Skeletal muscle tissue (tissue), 4 donors: ENCODE results near the gene ASIC1. TPM values are rescaled to one million over a fixed set of nuclear protein-coding genes. Genes with fewer than 3 reads are reported as not detected.

Experiments
- H3K27ac ChIP-seq: one replicate; pipeline ENCODE4 v1.7.0; 2013; ENCODE audit warnings: mild to moderate bottlenecking, low read depth, low read length, inconsistent platforms
- H3K27me3 ChIP-seq, 3 donors: one replicate each; pipeline ENCODE4 v1.7.0; 2013; ENCODE audit warnings: low read length in 3 of 3; ENCODE audit not compliant: control insufficient read depth in 3 of 3, insufficient read depth in 3 of 3
- H3K36me3 ChIP-seq, 3 donors: one replicate each; pipeline ENCODE4 v1.7.0; 2013; ENCODE audit warnings: low read length in 3 of 3; ENCODE audit not compliant: control insufficient read depth in 3 of 3, insufficient read depth in 3 of 3
- H3K4me1 ChIP-seq, 3 donors: one replicate each; pipeline ENCODE4 v1.7.0; 2013; ENCODE audit warnings: low read length in 3 of 3, mild to moderate bottlenecking in 3 of 3; ENCODE audit not compliant: control insufficient read depth in 3 of 3, insufficient read depth in 3 of 3
- H3K4me3 ChIP-seq, 3 donors: one replicate each; pipeline ENCODE4 v1.7.0; 2013; ENCODE audit warnings: low read length in 3 of 3
- H3K9ac ChIP-seq, 3 donors: one replicate each; pipeline ENCODE4 v1.7.0; 2013; ENCODE audit warnings: low read length in 3 of 3, mild to moderate bottlenecking in 3 of 3, moderate library complexity in 2 of 3, low read depth in 1 of 3
- H3K9me3 ChIP-seq, 3 donors: one replicate each; pipeline ENCODE4 v1.7.0; 2013; ENCODE audit warnings: low read length in 3 of 3; ENCODE audit not compliant: control insufficient read depth in 3 of 3
- total RNA-seq: library from RNA; depleted of rRNA; stranded (reverse); fragments of >200 nt; gene quantifications from one replicate; pipeline ENCODE4 v1.2.3, GENCODE V29; 2014
- donor health status: Osteomylitis.

ASIC1 gene
- total RNA-seq, 1 donor from 2014 or later: 2.6 TPM

DNA sequence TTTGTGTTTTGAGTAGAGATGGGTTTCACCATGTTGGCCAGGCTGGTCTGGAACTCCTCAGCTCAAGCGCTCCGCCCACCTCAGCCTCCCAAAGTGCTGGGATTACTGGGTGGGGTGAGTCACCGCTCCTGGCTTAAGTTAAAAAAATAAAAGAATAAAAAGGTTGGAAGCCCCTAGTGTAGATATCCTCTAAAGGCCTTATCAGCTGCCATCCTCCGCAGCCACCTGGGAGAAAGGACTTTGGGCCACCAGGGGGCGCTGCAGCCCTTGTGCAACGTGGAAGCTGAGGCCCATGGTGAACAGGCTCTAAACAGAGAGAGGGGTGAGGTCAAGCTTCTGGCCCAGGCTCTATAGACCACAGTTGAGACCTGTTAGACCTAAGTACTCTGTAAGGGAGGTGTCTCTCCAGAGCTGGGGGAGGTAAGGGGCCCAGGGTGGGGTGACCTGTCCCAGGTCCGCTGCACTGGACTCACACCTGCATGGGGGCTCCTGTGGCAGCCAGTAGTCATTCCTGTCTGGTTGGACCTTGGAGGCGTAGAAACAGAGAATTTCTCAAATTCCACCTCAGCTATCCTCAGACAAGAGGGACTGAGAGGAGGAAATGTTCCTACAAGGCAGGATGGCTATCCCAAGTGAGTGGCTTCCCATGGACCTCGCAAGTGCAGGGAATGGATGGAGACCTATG, 18.1 kb upstream of the ASIC1 start:
- H3K27me3 ChIP-seq: peaks cover 0 to 7% (median 0%) of the 10 kb centered on the region in 3 donors
- H3K27ac ChIP-seq: no peak overlapping the region
- no peak overlapping the region for H3K4me3 ChIP-seq
- no peaks in the 10 kb centered on the region for H3K36me3 ChIP-seq
- no peaks in the 10 kb centered on the region for H3K4me1 ChIP-seq
- no peaks in the 10 kb centered on the region for H3K9me3 ChIP-seq
- H3K9ac ChIP-seq: peak overlapping the region in 1 of 3 donors; percentile 16

DNA sequence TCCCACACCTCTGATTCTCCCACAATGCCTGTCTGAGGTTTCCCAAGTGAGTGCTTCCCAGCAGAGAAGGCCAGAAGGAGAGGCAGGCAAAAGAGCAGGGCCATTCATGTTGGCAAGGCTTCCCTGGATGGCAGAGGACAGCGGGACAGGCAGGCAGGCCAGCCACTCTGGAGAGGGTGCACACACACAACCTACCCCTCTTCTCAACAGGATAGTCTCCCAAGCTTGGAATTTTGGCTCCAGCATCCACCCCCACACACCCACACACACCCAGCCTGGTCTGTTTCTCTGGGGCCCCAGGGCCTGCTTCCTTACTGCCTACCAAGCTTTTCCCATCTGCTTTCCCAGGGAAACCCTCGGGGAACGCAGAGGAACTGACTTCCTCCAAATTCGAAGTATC, 16.7 kb upstream of the ASIC1 start:
- Histone ChIP-seq H3K27ac (no peak overlapping the region), H3K36me3 (no peaks in the 10 kb centered on the region), H3K9ac (no peak overlapping the region), H3K4me3 (no peak overlapping the region), H3K9me3 (no peaks in the 10 kb centered on the region), H3K27me3 (peaks cover 0 to 7% (median 0%) of the 10 kb centered on the region in 3 donors), H3K4me1 (no peaks in the 10 kb centered on the region)

DNA sequence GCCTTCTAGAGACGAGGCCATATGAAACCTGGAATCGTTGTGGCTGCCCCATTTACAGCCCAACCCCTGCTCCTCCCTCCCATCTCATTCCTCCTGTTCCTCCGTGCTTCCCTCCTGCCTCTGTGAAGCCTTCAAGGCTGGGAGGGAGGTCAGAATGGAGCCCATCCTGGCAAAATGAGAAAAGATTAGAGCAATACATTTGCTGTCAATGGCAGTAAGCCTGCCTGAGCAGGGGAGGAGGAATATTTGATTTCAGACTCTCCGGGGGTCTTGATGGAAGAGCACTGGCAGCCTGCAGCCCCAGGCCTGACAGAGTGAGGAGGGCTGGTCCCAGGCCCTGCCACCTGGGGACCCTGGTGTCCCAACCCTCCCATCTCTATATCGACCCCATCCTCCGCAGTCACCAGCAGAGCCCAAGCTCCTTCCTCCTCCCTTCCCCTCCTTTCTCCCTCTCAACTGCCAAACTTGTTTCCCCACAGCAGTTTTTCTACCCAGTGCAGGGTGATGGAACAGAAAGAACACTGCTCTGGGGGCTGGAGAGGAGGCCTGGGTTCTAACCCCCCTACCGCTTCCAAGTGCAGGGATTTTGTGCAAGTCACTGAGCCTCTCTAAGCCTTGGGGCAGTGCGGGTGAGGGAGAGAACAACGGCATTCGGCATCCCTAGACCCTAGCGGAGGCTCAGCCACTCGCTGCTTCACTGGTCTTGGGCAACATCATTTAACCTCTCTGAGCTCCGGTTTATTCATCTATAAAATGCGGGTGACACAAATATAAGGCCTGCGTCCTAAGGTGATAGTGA, 16.1 kb upstream of the ASIC1 start:
- Histone ChIP-seq H3K4me3 (no peak overlapping the region), H3K4me1 (no peaks in the 10 kb centered on the region), H3K27me3 (peaks cover 0 to 3% (median 0%) of the 10 kb centered on the region in 3 donors), H3K9me3 (no peaks in the 10 kb centered on the region), H3K9ac (no peak overlapping the region), H3K27ac (no peak overlapping the region), H3K36me3 (no peaks in the 10 kb centered on the region)

DNA sequence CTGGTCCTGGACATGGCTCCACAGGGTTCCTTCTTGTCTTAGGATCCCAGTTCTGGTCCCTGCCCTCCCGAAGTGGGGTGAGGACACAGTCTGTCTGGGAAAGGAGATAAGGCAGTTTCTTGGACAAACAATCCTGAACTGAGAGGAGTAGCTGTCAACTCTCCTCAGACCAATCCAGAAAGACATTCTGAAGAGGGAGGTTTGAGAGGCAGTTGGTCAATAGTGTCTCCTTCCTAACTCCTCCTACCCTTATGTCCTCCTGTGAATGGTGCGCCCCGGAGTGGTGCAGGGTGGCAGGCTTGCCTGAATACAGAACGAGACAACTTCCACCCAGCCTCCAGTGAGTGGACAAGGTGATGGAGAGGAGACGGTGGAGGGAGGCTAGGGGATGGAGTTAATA, 15.4 kb upstream of the ASIC1 start:
- Histone ChIP-seq H3K4me3 (no peak overlapping the region), H3K36me3 (no peaks in the 10 kb centered on the region), H3K27me3 (no peaks in the 10 kb centered on the region), H3K4me1 (no peaks in the 10 kb centered on the region), H3K27ac (no peak overlapping the region), H3K9ac (no peak overlapping the region), H3K9me3 (no peaks in the 10 kb centered on the region)

DNA sequence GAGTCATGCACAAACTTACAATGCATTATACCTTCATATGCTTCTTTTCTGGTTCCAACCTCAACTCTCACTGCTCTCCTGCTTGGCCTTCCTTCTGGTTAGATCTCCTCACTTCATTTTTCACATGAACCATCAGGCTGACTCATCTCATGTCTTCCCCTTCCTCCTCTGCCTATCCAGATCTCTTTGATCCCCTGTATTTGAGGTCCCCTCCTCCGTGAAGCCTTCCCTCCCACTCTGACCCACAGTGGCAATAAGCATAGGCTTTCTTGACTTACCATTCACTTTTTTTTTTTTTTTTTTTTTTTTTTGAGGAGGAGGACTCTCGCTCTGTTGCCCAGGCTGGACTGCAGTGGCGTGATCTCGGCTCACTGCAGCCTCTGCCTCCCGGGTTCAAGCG, 14.7 kb upstream of the ASIC1 start:
- H3K27ac ChIP-seq: no peak overlapping the region
- H3K9ac ChIP-seq: no peak overlapping the region
- no peaks in the 10 kb centered on the region for H3K36me3 ChIP-seq
- peaks cover 0 to 3% (median 0%) of the 10 kb centered on the region in 3 donors for H3K27me3 ChIP-seq
- no peaks in the 10 kb centered on the region for H3K9me3 ChIP-seq
- H3K4me1 ChIP-seq: no peaks in the 10 kb centered on the region
- H3K4me3 ChIP-seq: no peak overlapping the region

DNA sequence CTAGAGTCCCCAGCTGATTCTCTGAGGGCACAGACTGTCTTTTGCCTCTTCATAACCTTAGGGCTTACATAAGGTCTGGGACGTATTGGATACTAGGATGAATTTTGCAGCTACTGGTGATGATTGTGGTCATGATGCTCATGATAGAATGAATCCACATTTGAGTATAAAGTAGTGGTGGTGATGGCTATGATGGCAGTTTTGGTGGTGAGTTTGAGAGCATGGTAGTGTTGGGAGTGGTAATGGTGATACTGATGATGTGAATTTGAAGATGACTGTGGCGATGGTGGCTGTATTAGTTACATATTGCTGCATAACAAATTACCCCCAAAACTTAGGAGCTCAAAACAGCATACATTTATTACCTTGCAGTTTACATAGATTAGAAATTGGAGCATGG, 14.1 kb upstream of the ASIC1 start:
- Histone ChIP-seq H3K27me3 (peaks cover 0 to 3% (median 0%) of the 10 kb centered on the region in 3 donors), H3K9ac (no peak overlapping the region), H3K4me3 (no peak overlapping the region), H3K36me3 (no peaks in the 10 kb centered on the region), H3K27ac (no peak overlapping the region), H3K4me1 (no peaks in the 10 kb centered on the region), H3K9me3 (no peaks in the 10 kb centered on the region)

DNA sequence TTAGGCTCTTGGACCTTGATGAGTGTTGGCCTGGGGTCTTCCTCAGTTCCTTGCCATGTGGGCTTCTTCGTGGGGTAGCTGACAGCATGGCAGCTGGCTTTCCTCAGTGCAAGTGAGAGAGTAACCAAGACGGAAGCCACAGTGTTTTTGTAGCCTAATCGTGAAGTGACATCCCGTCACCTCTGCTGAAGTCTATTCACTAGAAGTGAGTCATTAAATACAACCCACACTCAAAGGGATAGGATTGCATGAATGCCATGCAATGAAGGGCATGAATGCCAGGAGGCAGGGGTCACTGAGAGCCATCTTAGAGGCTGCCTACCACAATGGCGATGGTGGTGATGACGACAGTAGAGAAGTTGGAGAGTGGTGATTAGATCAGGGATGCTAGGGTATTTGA, 13.5 kb upstream of the ASIC1 start:
- Histone ChIP-seq H3K9me3 (no peaks in the 10 kb centered on the region), H3K36me3 (no peaks in the 10 kb centered on the region), H3K27me3 (peaks cover 0 to 3% (median 0%) of the 10 kb centered on the region in 3 donors), H3K27ac (no peak overlapping the region), H3K9ac (no peak overlapping the region), H3K4me3 (no peak overlapping the region), H3K4me1 (no peaks in the 10 kb centered on the region)

DNA sequence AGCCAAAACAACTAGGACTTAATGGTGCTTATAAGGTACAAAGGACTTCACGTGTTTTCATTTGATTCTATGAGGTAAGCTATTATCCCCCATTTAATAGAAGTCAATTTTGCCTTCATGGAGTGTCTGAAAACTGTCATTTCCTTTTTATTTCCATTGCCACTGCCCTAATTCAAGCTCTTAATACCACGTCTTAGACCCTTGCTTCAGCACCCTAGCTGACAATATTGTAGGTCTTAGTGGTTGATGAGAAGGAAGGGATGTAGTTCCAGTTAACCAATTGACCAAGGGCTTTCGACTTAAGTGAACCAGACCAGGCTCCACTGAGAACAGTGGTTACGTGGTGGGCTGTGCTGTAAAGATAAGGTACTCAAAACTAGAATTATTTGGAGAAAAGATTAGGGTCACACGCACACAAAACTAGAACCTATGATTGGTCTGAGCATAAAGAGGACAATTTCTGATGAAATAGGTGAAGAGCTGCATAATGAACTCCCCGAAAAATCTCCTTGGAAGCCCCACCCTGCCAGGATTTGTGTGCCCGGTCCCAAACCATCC, 9.6 kb upstream of the ASIC1 start:
- Histone ChIP-seq H3K4me3 (no peak overlapping the region), H3K36me3 (no peaks in the 10 kb centered on the region), H3K27ac (no peak overlapping the region), H3K9me3 (no peaks in the 10 kb centered on the region), H3K4me1 (no peaks in the 10 kb centered on the region), H3K27me3 (peaks cover 9 to 27% (median 18%) of the 10 kb centered on the region in 3 donors), H3K9ac (no peak overlapping the region)

DNA sequence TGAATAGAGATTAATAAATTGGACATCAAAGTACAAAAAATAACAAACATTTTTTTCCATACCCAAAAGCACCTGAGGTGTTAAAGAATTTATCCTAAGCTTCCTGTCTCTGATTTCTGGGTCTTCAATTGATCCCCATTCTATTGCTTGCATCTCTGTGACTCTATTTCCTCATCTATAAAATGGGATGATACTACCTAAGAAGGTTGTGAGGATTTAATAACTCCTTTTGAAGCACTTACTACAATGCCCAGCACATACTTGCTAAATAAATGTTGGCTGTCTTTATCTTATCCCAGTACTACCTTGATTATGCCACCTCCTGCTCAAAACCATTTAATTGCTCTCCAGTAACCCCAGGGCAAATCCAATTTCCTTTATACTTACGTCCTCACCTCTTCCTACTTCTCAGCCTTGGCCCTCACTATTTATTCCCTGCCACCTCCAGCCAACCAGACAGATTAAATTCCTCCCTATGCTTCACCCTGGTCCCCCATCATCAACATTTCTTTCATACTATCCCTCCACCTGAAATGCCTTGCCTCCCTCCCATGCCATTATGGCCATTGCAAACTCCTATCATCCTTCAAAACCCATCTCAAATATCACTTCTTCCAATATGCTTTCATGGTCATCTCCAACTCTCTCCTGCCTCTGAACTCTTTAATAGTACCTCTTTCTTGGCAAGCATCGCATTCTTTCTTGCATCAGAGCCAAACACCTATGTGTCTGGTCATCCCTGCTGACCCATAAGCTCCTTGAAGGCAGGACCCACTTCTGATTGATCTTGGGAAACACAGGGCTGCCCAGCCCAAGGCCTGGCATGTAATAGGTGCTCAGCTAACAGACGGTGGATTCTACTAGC, 7.9 kb upstream of the ASIC1 start:
- Histone ChIP-seq H3K9ac (no peak overlapping the region), H3K27ac (no peak overlapping the region), H3K4me1 (no peaks in the 10 kb centered on the region), H3K36me3 (no peaks in the 10 kb centered on the region), H3K27me3 (peaks cover 9 to 27% (median 18%) of the 10 kb centered on the region in 3 donors), H3K9me3 (no peaks in the 10 kb centered on the region), H3K4me3 (no peak overlapping the region)
